ENCODE results near the gene BLACAT1.
"Not testable (repeated sequence)": the region's sequence is repeated elsewhere in the genome, so short reads cannot be mapped to it uniquely, and the experiment has no call there.

Gene BLACAT1

GRCh38 chr1:205484985-205485967 is 29.4 kb upstream of the BLACAT1 start:
- peak in 1 of 2 experiments; percentile 20 for DNase-seq (ENCODE audit: low read depth in 2 of 2)

GRCh38 chr1:205483372-205483771 is 27.5 kb upstream of the BLACAT1 start:
- no peak for DNase-seq (ENCODE audit: low read depth in 2 of 2)

- DNase-seq (ENCODE audit: low read depth in 2 of 2) = not testable (repeated sequence)
These were observed 26.7 kb upstream of the BLACAT1 start for GRCh38 chr1:205482587-205482986.

- no peak for DNase-seq (ENCODE audit: low read depth in 2 of 2)
These were observed 25.8 kb upstream of the BLACAT1 start for GRCh38 chr1:205481629-205482151.

- DNase-seq (ENCODE audit: low read depth in 2 of 2) = no peak
These were observed 25.4 kb upstream of the BLACAT1 start for GRCh38 chr1:205481218-205481617.

GRCh38 chr1:205480349-205480985 is 24.6 kb upstream of the BLACAT1 start:
- no peak for DNase-seq (ENCODE audit: low read depth in 2 of 2)

- not testable (repeated sequence) for DNase-seq (ENCODE audit: low read depth in 2 of 2)
These were observed 23.1 kb upstream of the BLACAT1 start for GRCh38 chr1:205478985-205479384.

GRCh38 chr1:205477759-205478247 is 22.0 kb upstream of the BLACAT1 start:
- DNase-seq (ENCODE audit: low read depth in 2 of 2) = peak in 1 of 2 experiments; percentile 12

- no peak for DNase-seq (ENCODE audit: low read depth in 2 of 2)
These were observed 21.4 kb upstream of the BLACAT1 start for GRCh38 chr1:205477121-205477758.

- no peak for DNase-seq (ENCODE audit: low read depth in 2 of 2)
These were observed 20.8 kb upstream of the BLACAT1 start for GRCh38 chr1:205476648-205477047.

GRCh38 chr1:205475855-205476254 is 20.0 kb upstream of the BLACAT1 start:
- DNase-seq (ENCODE audit: low read depth in 2 of 2) = no peak

- no peak for DNase-seq (ENCODE audit: low read depth in 2 of 2)
These were observed 18.7 kb upstream of the BLACAT1 start for GRCh38 chr1:205474571-205474970.

GRCh38 chr1:205473966-205474365 is 18.1 kb upstream of the BLACAT1 start:
- no peak for DNase-seq (ENCODE audit: low read depth in 2 of 2)

GRCh38 chr1:205473475-205473874 is 17.6 kb upstream of the BLACAT1 start:
- no peak for DNase-seq (ENCODE audit: low read depth in 2 of 2)

- DNase-seq (ENCODE audit: low read depth in 2 of 2) = no peak
These were observed 17.0 kb upstream of the BLACAT1 start for GRCh38 chr1:205472737-205473441.

- no peak for DNase-seq (ENCODE audit: low read depth in 2 of 2)
These were observed 14.3 kb upstream of the BLACAT1 start for GRCh38 chr1:205470131-205470530.

- DNase-seq (ENCODE audit: low read depth in 2 of 2) = no peak
These were observed 10.9 kb upstream of the BLACAT1 start for GRCh38 chr1:205466595-205467220.

GRCh38 chr1:205465392-205465791 is 9.5 kb upstream of the BLACAT1 start:
- no peak for DNase-seq (ENCODE audit: low read depth in 2 of 2)

- DNase-seq (ENCODE audit: low read depth in 2 of 2) = peak in 1 of 2 experiments; percentile 32
These were observed 3.1 kb upstream of the BLACAT1 start for GRCh38 chr1:205458777-205459566.
